SK-N-SH treated with all-trans-retinoic acid at 6 μM for 48 hours (cell line): ENCODE results near the gene CDC45.

Experiments used
- ATAC-seq: fragments of 200-7000 bp; cut with Tn5 transposase; 3 replicates; pipeline ENCODE4 v1.9.1; 2020; ENCODE audit warnings: mild to moderate bottlenecking, moderate library complexity
- ARNTL ChIP-seq: fragments of 450-650 bp; formaldehyde crosslinking; IDR thresholded peaks from 2 replicates; pipeline ENCODE4 v1.5.0; 2020; ENCODE audit warnings: low read depth, mild to moderate bottlenecking, moderate library complexity, borderline replicate concordance
- BACH2 ChIP-seq: fragments of 250-450 bp; sonication (Bioruptor Pico); IDR thresholded peaks from 2 replicates; pipeline ENCODE4 v1.9.0; 2021; ENCODE audit warnings: mild to moderate bottlenecking, borderline replicate concordance
- CSDC2 ChIP-seq: fragments of 250-450 bp; sonication (Bioruptor Pico); IDR thresholded peaks from 2 replicates; pipeline ENCODE4 v1.5.0; 2020; ENCODE audit warnings: mild to moderate bottlenecking, moderate library complexity
- ESRRG ChIP-seq: fragments of 250-450 bp; sonication (Bioruptor Pico); IDR thresholded peaks from 2 replicates; pipeline ENCODE4 v1.6.1; 2021; ENCODE audit warnings: mild to moderate bottlenecking
- GLIS3 ChIP-seq: fragments of 250-450 bp; sonication (Bioruptor Pico); IDR thresholded peaks from 2 replicates; pipeline ENCODE4 v1.5.0; 2020; ENCODE audit warnings: mild to moderate bottlenecking, moderate library complexity
- ISL1 ChIP-seq: fragments of 250-450 bp; sonication (Bioruptor Pico); IDR thresholded peaks from 2 replicates; pipeline ENCODE4 v2.1.2; 2022; ENCODE audit warnings: mild to moderate bottlenecking, moderate library complexity
- OSR1 ChIP-seq: fragments of 250-450 bp; sonication (Bioruptor Pico); IDR thresholded peaks from 2 replicates; pipeline ENCODE4 v1.8.0; 2022; ENCODE audit warnings: moderate library complexity, mild to moderate bottlenecking, inconsistent platforms
- POU6F1 ChIP-seq: fragments of 250-450 bp; sonication (Bioruptor Pico); IDR thresholded peaks from 2 replicates; pipeline ENCODE4 v1.8.0; 2021; ENCODE audit warnings: low read depth, mild to moderate bottlenecking, moderate library complexity, borderline replicate concordance
- PPARA ChIP-seq: fragments of 250-450 bp; sonication (Bioruptor Pico); IDR thresholded peaks from 2 replicates; pipeline ENCODE4 v1.5.0; 2020; ENCODE audit warnings: mild to moderate bottlenecking, borderline replicate concordance
- SNAI2 ChIP-seq: fragments of 250-450 bp; sonication (Bioruptor Pico); IDR thresholded peaks from 2 replicates; pipeline ENCODE4 v1.5.0; 2020; ENCODE audit warnings: mild to moderate bottlenecking, moderate library complexity
- TOX ChIP-seq: fragments of 250-450 bp; sonication (Bioruptor Pico); IDR thresholded peaks from 2 replicates; pipeline ENCODE4 v1.8.0; 2021; ENCODE audit warnings: mild to moderate bottlenecking, moderate library complexity, borderline replicate concordance
- TSHZ2 ChIP-seq: fragments of 250-450 bp; sonication (Bioruptor Pico); IDR thresholded peaks from 2 replicates; pipeline ENCODE4 v1.5.0; 2020; ENCODE audit warnings: mild to moderate bottlenecking, moderate library complexity
- ZC3H10 ChIP-seq: fragments of 250-450 bp; sonication (Bioruptor Pico); IDR thresholded peaks from 2 replicates; pipeline ENCODE4 v1.5.1; 2021; ENCODE audit warnings: mild to moderate bottlenecking, moderate library complexity
- ZFP30 ChIP-seq: fragments of 450-650 bp; formaldehyde crosslinking; IDR thresholded peaks from 2 replicates; pipeline ENCODE4 v1.5.0; 2022; ENCODE audit warnings: mild to moderate bottlenecking, moderate library complexity
- ZNF565 ChIP-seq: fragments of 450-650 bp; formaldehyde crosslinking; conservative IDR thresholded peaks from 2 replicates; pipeline ENCODE4 v1.5.0; 2020; ENCODE audit warnings: low read depth, mild to moderate bottlenecking, moderate library complexity
- ZNF70 ChIP-seq: fragments of 450-650 bp; formaldehyde crosslinking; IDR thresholded peaks from 2 replicates; pipeline ENCODE4 v1.5.0; 2020; ENCODE audit warnings: mild to moderate bottlenecking, moderate library complexity
- ZNF8 ChIP-seq: fragments of 450-650 bp; formaldehyde crosslinking; IDR thresholded peaks from 2 replicates; pipeline ENCODE4 v1.5.0; 2020; ENCODE audit warnings: mild to moderate bottlenecking, moderate library complexity
- TF ChIP-seq, protein P1 (sequence below): fragments of 250-450 bp; sonication (Bioruptor Pico); IDR thresholded peaks from 2 replicates; pipeline ENCODE4 v1.5.1; 2020; ENCODE audit warnings: low read depth, mild to moderate bottlenecking, moderate library complexity
- TF ChIP-seq, protein P2 (sequence below): fragments of 250-450 bp; sonication (Bioruptor Pico); IDR thresholded peaks from 2 replicates; pipeline ENCODE4 v1.5.1; 2021; ENCODE audit warnings: mild to moderate bottlenecking, moderate library complexity
- TF ChIP-seq, protein P3 (sequence below): fragments of 250-450 bp; sonication (Bioruptor Pico); IDR thresholded peaks from 2 replicates; pipeline ENCODE4 v1.8.0; 2020; ENCODE audit warnings: mild to moderate bottlenecking, moderate library complexity, borderline replicate concordance

CDC45 gene

GRCh38 chr22:19518635-19519034, 38.9 kb downstream of the CDC45 start (continued):
- TF ChIP-seq, protein P1, sequence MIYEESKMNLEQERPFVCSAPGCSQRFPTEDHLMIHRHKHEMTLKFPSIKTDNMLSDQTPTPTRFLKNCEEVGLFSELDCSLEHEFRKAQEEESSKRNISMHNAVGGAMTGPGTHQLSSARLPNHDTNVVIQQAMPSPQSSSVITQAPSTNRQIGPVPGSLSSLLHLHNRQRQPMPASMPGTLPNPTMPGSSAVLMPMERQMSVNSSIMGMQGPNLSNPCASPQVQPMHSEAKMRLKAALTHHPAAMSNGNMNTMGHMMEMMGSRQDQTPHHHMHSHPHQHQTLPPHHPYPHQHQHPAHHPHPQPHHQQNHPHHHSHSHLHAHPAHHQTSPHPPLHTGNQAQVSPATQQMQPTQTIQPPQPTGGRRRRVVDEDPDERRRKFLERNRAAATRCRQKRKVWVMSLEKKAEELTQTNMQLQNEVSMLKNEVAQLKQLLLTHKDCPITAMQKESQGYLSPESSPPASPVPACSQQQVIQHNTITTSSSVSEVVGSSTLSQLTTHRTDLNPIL (CRISPR knock-in tag), result no peak

DNA sequence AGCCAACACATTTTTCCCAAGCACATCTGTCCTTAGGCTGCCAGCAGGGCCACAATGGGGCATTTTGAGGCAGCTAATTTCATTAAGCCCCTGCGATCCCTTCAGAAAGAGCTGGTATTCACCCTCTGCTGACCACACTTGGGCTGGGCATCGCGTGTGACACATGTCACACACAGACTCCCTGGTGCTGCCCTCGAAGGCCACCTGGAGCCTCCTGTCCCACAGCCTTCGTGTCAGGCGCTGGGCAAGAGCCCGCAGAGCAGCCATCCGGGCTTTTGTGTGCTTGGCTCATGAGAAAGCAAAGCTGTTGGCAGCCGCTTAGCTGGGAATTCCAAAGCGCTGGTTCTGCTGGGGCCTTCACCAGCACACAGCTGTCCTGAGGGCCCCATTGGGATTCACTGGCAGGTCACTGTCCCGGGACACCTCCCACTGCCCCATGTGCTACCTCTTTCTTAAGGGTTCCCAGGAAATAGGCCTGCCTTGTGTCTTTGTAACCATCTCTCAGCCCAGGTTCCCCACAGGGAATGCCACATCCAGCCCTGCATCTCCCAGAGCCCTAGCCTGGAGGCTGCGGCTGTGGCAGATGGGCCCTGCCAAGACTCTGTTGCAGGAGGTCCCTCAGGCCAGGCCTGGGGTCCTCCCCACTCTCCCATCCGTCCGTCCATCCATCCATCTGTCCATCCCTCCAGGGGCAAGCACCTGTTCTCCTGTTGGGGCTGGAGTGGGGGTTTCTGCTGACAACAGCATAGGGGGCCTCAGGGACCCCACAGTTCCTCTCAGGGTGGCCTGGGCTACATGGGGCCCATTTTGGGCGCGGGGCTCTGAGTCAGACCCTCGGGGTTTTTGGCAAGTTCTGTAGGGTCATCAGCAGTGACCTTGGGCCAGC, 39.6 kb downstream of the CDC45 start:
- ATAC-seq, result no peak
- TF ChIP-seq ZNF8 (CRISPR knock-in tag) (no peak), GLIS3 (CRISPR knock-in tag) (no peak), TSHZ2 (CRISPR knock-in tag) (no peak), ARNTL (no peak), TOX (no peak), ESRRG (CRISPR knock-in tag) (no peak), SNAI2 (CRISPR knock-in tag) (no peak), PPARA (CRISPR knock-in tag) (no peak), BACH2 (CRISPR knock-in tag) (no peak), CSDC2 (CRISPR knock-in tag) (no peak), POU6F1 (CRISPR knock-in tag) (no peak), ZFP30 (no peak), OSR1 (CRISPR knock-in tag) (no peak), ISL1 (CRISPR knock-in tag) (no peak), ZNF70 (no peak), ZC3H10 (CRISPR knock-in tag) (no peak), ZNF565 (CRISPR knock-in tag) (no peak)
- TF ChIP-seq, protein P2, sequence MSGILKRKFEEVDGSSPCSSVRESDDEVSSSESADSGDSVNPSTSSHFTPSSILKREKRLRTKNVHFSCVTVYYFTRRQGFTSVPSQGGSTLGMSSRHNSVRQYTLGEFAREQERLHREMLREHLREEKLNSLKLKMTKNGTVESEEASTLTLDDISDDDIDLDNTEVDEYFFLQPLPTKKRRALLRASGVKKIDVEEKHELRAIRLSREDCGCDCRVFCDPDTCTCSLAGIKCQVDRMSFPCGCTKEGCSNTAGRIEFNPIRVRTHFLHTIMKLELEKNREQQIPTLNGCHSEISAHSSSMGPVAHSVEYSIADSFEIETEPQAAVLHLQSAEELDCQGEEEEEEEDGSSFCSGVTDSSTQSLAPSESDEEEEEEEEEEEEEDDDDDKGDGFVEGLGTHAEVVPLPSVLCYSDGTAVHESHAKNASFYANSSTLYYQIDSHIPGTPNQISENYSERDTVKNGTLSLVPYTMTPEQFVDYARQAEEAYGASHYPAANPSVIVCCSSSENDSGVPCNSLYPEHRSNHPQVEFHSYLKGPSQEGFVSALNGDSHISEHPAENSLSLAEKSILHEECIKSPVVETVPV (CRISPR knock-in tag), result no peak
- TF ChIP-seq, protein P3, sequence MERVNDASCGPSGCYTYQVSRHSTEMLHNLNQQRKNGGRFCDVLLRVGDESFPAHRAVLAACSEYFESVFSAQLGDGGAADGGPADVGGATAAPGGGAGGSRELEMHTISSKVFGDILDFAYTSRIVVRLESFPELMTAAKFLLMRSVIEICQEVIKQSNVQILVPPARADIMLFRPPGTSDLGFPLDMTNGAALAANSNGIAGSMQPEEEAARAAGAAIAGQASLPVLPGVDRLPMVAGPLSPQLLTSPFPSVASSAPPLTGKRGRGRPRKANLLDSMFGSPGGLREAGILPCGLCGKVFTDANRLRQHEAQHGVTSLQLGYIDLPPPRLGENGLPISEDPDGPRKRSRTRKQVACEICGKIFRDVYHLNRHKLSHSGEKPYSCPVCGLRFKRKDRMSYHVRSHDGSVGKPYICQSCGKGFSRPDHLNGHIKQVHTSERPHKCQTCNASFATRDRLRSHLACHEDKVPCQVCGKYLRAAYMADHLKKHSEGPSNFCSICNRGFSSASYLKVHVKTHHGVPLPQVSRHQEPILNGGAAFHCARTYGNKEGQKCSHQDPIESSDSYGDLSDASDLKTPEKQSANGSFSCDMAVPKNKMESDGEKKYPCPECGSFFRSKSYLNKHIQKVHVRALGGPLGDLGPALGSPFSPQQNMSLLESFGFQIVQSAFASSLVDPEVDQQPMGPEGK (CRISPR knock-in tag), result no peak
- TF ChIP-seq, protein P1 (CRISPR knock-in tag), result no peak
